Fibroblast of villous mesenchyme (primary cell): Measurements from ENCODE around the gene HHEX. TPM values are rescaled to one million over a fixed set of nuclear protein-coding genes. Genes with fewer than 3 reads are reported as not detected.
"Not testable (repeated sequence)": the region's sequence is repeated elsewhere in the genome, so short reads cannot be mapped to it uniquely, and the experiment has no call there.

ENCODE experiments used
- DNase-seq: peaks from one replicate; pipeline ENCODE4 v3.0.0-alpha.2; 2010; ENCODE audit warnings: low read depth
- H3K4me3 ChIP-seq: 2 replicates; pipeline ENCODE4 v1.5.1; 2011; ENCODE audit warnings: low read depth, mild to moderate bottlenecking, low read length
- CTCF ChIP-seq: IDR thresholded peaks from 2 replicates; pipeline ENCODE4 v1.5.1; 2012; ENCODE audit warnings: low read depth, mild to moderate bottlenecking, low read length; ENCODE audit not compliant: insufficient read depth
- small RNA-seq: library from RNA; depleted of rRNA; stranded (forward); fragments of <200 nt; gene quantifications from one replicate; pipeline ENCODE3, GENCODE V24; 2012
- total RNA-seq: library from RNA; depleted of rRNA; stranded (reverse); fragments of >200 nt; gene quantifications from 2 replicates; pipeline ENCODE4 v1.2.3, GENCODE V29; 2012

The HHEX gene
- total RNA-seq, 1 donor = 0.43 TPM

GRCh38 chr10:92734301-92734700, 44.5 kb downstream of the HHEX start:
- no peak for DNase-seq
- TF ChIP-seq CTCF = no peak
- H3K4me3 ChIP-seq = no peak overlapping the region

GRCh38 chr10:92735938-92736337, 46.2 kb downstream of the HHEX start:
- no peak for DNase-seq
- no peak for TF ChIP-seq CTCF
- no peak overlapping the region for H3K4me3 ChIP-seq

- TF ChIP-seq CTCF = no peak
- H3K4me3 ChIP-seq = no peak overlapping the region
- no peak for DNase-seq
Observed at GRCh38 chr10:92737484-92737883, 47.7 kb downstream of the HHEX start.

- TF ChIP-seq CTCF = no peak
- DNase-seq = no peak
- no peak overlapping the region for H3K4me3 ChIP-seq
Observed at GRCh38 chr10:92740762-92741161, 51.0 kb downstream of the HHEX start.

GRCh38 chr10:92741741-92742140, 52.0 kb downstream of the HHEX start:
- not testable (repeated sequence) for DNase-seq, H3K4me3 ChIP-seq

GRCh38 chr10:92742331-92743228, 52.8 kb downstream of the HHEX start:
- TF ChIP-seq CTCF = no peak

More at GRCh38 chr10:92742331-92743228, 52.8 kb downstream of the HHEX start:
- no peak overlapping the region for H3K4me3 ChIP-seq
- no peak for DNase-seq

Small RNAs within 50 kb of the gene (small RNA-seq; reads per million reads assigned to genes)
- gene RF00019 (not detected), gene RN7SL644P (not detected)

Other genes starting within 250 kb of the HHEX start
- gene IDE, start 115.9 kb upstream of the HHEX start, total RNA-seq = 41.6 and 56.6 TPM in 2 replicates
- 11.9 and 20.7 TPM in 2 replicates for gene KIF11, start 96.8 kb upstream of the HHEX start, total RNA-seq
- gene EXOC6, start 158.6 kb downstream of the HHEX start, total RNA-seq = 4.5 and 7.8 TPM in 2 replicates